AG04449 (cell line): ENCODE data around the gene SDF4.

Source experiments
- CTCF ChIA-PET: fragments of 350-600 bp; formaldehyde crosslinking; extraction: SDS; loops from one replicate; lab custom pipeline; 2021; ENCODE audit warnings: antibody characterized with exemption; lab: Yijun Ruan, JAX
- POLR2A ChIA-PET: fragments of 400-600, 350-600 bp; formaldehyde crosslinking; extraction: SDS; loops from one replicate; lab custom pipeline; 2020; ENCODE audit warnings: antibody characterized with exemption, inconsistent platforms; lab: Yijun Ruan, JAX
- DNase-seq: peaks from one replicate; pipeline ENCODE4 v3.0.0-alpha.2; 2010; ENCODE audit warnings: low read depth, low spot score
- H3K4me3 ChIP-seq: 2 replicates; pipeline ENCODE4 v1.5.1; 2011; ENCODE audit warnings: low read depth, mild to moderate bottlenecking, control low read depth, low read length
- TF ChIP-seq, protein P1 (sequence below): IDR thresholded peaks from one replicate; pipeline ENCODE4 v1.5.1; 2011; ENCODE audit warnings: mild to moderate bottlenecking, moderate library complexity, low read length, control low read depth, inconsistent platforms; ENCODE audit not compliant: insufficient read depth; ENCODE audit errors: missing control alignments

The SDF4 gene

DNA sequence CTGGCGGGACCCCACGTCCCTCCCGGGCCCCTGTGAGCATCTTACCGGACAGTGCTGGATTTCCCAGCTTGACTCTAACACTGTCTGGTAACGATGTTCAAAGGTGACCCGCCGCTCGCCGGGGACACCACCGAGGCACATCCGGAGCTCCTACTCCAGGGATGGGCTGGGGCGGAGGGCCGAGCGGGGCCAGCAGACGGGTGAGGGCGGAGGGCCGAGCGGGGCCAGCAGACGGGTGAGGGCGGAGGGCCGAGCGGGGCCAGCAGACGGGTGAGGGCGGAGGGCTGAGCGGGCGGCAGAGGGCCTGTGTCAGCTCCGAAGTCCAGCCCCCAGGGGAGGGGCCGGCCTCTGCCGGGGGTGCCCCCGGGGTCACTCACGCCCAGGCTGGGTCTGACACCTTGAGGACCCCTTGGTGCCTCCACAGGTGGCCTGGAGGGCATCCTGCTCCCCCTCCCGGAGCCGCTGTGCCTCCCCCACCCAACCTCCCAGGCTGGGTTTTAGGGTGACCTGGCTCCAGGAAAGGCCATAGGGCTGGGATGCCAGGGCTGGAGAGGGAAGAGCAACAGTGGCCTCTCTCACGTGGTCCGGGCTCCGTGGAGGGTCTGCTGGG is 63.9 kb downstream of the SDF4 start:
- no peak overlapping the region for H3K4me3 ChIP-seq
- POLR2A ChIA-PET = no interaction called here
- CTCF ChIA-PET = no interaction called here
- no peak for DNase-seq
- TF ChIP-seq, protein P1, sequence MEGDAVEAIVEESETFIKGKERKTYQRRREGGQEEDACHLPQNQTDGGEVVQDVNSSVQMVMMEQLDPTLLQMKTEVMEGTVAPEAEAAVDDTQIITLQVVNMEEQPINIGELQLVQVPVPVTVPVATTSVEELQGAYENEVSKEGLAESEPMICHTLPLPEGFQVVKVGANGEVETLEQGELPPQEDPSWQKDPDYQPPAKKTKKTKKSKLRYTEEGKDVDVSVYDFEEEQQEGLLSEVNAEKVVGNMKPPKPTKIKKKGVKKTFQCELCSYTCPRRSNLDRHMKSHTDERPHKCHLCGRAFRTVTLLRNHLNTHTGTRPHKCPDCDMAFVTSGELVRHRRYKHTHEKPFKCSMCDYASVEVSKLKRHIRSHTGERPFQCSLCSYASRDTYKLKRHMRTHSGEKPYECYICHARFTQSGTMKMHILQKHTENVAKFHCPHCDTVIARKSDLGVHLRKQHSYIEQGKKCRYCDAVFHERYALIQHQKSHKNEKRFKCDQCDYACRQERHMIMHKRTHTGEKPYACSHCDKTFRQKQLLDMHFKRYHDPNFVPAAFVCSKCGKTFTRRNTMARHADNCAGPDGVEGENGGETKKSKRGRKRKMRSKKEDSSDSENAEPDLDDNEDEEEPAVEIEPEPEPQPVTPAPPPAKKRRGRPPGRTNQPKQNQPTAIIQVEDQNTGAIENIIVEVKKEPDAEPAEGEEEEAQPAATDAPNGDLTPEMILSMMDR = no peak

DNA sequence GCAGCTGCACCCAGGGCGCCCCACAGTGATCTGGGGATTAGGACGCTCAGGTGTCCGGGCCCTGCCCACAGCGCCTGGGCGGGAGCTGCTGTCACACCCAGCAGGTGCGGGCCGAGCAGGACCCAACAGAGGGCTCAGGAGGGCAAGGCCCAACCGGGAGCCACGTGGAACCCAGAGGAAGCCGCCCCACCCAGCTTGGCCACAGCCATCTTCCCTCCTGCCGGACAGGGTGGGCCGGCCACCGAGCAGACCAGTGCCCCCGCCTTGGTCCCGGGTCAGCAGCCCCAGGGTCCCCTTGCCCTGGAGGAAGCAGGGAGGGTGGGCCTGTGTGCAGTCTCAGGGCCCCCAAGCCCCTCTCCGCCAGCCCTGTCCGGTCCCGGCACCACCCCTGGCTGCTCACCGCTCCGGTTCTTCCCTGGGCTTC is 64.4 kb downstream of the SDF4 start:
- ChIA-PET POLR2A (no interaction called here), CTCF (no interaction called here)
- no peak for DNase-seq
- no peak overlapping the region for H3K4me3 ChIP-seq
- TF ChIP-seq, protein P1 = no peak
